Kidney (tissue), 14 donors: ENCODE measurements around the gene TENM4. TPM values are rescaled to one million over a fixed set of nuclear protein-coding genes. Genes with fewer than 3 reads are reported as not detected.
"Not testable (repeated sequence)": the region's sequence is repeated elsewhere in the genome, so short reads cannot be mapped to it uniquely, and the experiment has no call there.

ENCODE experiments used
- DNase-seq, 5 donors: peaks; one replicate each; pipeline ENCODE4 v3.0.0-alpha.2; 2013 to 2020
- FAIRE-seq: peaks from 2 replicates; lab custom pipeline; 2012; peaks lifted over from hg19 to GRCh38; lab: Jason Lieb, UNC
- H3K27ac ChIP-seq, 2 donors: one replicate each; pipeline ENCODE4 v1.7.0; 2013; ENCODE audit warnings: low read depth in 2 of 2, low read length in 2 of 2, inconsistent platforms in 1 of 2
- H3K27me3 ChIP-seq: one replicate; pipeline ENCODE4 v1.7.1; 2013; ENCODE audit warnings: low read length, inconsistent platforms; ENCODE audit not compliant: control insufficient read depth, insufficient read depth
- H3K36me3 ChIP-seq, 3 donors: one replicate each; pipeline versions ENCODE4 v1.7.0 to v1.7.1; 2013; ENCODE audit warnings: low read length in 3 of 3, control low read depth in 1 of 3, inconsistent platforms in 1 of 3; ENCODE audit not compliant: insufficient read depth in 3 of 3, control insufficient read depth in 2 of 3
- H3K4me1 ChIP-seq, 3 donors: one replicate each; pipeline versions ENCODE4 v1.7.0 to v1.7.1; 2013; ENCODE audit warnings: low read length in 3 of 3, inconsistent platforms in 1 of 3, low read depth in 1 of 3; ENCODE audit not compliant: control insufficient read depth in 2 of 3, insufficient read depth in 2 of 3
- H3K4me3 ChIP-seq, 3 donors: one replicate each; pipeline versions ENCODE4 v1.7.0 to v1.8.1; 2013; ENCODE audit warnings: low read length in 3 of 3, control low read depth in 1 of 3, inconsistent platforms in 1 of 3
- H3K9ac ChIP-seq, 3 donors: one replicate each; pipeline versions ENCODE4 v1.7.0 to v1.7.1; 2013; ENCODE audit warnings: low read length in 3 of 3, control low read depth in 1 of 3, inconsistent platforms in 1 of 3
- H3K9me3 ChIP-seq, 3 donors: one replicate each; pipeline versions ENCODE4 v1.7.0 to v1.7.1; 2013; ENCODE audit warnings: low read length in 3 of 3, control low read depth in 1 of 3, inconsistent platforms in 1 of 3; ENCODE audit not compliant: control insufficient read depth in 2 of 3, insufficient read depth in 1 of 3
- intact Hi-C: fragments of 100-400 bp; cut with DNase I; formaldehyde crosslinking; loops from one replicate; pipeline ENCODE4 v1.11.1; 2022
- polyA plus RNA-seq: library from polyadenylated mRNA; stranded (reverse); fragments of 350-450 nt; fragmentation: Illumina TruSeq; extraction: RNeasy Lipid Tissue Mini Kit (QIAGEN cat#74804); gene quantifications from one replicate; pipeline ENCODE4 v1.2.3, GENCODE V29; 2014; ENCODE audit warnings: low read depth, low replicate concordance; ENCODE audit not compliant: insufficient read depth
- total RNA-seq: library from RNA; stranded (reverse); fragmentation: NEBNext Ultra II Directional; extraction: Animal tissue kit (Norgen Biotek cat#: 25700); gene quantifications from one replicate; pipeline ENCODE4 v1.2.1, GENCODE V29; 2021
- TF ChIP-seq, protein P1 (sequence below): IDR thresholded peaks from 3 replicates; pipeline ENCODE4 v1.5.1; 2012; ENCODE audit warnings: mild to moderate bottlenecking, moderate library complexity, borderline replicate concordance; ENCODE audit not compliant: insufficient read depth; ENCODE audit errors: extremely low read depth
- donor health status: control.
- donor health status: control.
- donor health status: control.
- donor health status: control.
- donor health status: control.
- donor health status: DM: yes; HTN: yes; CAD: no.
- donor health status: Normal renal cell carcinoma (clear cell type).

TENM4 gene
- total and polyA plus RNA-seq, 2 donors from 2014 or later, result 0.34 to 31.0 TPM

DNA sequence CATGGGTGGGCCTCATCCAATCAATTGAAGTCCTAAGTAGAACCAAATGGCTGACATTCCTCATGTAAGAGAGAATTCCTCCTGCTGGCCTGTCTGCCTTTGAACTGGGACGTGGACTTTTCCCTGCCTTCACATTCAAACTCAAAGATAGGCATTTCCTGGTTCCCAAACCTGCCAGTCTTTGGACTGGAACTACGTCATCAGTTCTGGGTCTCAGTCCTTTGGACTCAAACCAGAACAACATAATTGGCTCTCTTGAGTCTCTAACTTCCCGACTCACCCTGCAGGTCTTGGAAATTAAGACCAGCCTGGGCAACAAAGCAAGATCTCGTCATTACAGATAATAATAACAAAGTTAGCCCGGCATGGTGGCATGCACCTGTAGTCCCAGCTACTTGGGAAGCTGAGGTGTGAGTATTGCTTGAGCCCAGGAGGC lies 827.4 kb downstream of the TENM4 start:
- TF ChIP-seq, protein P1, sequence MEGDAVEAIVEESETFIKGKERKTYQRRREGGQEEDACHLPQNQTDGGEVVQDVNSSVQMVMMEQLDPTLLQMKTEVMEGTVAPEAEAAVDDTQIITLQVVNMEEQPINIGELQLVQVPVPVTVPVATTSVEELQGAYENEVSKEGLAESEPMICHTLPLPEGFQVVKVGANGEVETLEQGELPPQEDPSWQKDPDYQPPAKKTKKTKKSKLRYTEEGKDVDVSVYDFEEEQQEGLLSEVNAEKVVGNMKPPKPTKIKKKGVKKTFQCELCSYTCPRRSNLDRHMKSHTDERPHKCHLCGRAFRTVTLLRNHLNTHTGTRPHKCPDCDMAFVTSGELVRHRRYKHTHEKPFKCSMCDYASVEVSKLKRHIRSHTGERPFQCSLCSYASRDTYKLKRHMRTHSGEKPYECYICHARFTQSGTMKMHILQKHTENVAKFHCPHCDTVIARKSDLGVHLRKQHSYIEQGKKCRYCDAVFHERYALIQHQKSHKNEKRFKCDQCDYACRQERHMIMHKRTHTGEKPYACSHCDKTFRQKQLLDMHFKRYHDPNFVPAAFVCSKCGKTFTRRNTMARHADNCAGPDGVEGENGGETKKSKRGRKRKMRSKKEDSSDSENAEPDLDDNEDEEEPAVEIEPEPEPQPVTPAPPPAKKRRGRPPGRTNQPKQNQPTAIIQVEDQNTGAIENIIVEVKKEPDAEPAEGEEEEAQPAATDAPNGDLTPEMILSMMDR, result no peak
- no peaks in the 10 kb centered on the region for H3K4me1 ChIP-seq
- DNase-seq (no peak), FAIRE-seq (no peak)
- H3K36me3 ChIP-seq, result no peaks in the 10 kb centered on the region
- H3K27ac ChIP-seq, result no peak overlapping the region
- H3K9me3 ChIP-seq, result no peaks in the 10 kb centered on the region
- no peaks in the 10 kb centered on the region for H3K27me3 ChIP-seq
- no peak overlapping the region for H3K4me3 ChIP-seq
- H3K9ac ChIP-seq, result no peak overlapping the region
- intact Hi-C loops, result no loop called here

DNA sequence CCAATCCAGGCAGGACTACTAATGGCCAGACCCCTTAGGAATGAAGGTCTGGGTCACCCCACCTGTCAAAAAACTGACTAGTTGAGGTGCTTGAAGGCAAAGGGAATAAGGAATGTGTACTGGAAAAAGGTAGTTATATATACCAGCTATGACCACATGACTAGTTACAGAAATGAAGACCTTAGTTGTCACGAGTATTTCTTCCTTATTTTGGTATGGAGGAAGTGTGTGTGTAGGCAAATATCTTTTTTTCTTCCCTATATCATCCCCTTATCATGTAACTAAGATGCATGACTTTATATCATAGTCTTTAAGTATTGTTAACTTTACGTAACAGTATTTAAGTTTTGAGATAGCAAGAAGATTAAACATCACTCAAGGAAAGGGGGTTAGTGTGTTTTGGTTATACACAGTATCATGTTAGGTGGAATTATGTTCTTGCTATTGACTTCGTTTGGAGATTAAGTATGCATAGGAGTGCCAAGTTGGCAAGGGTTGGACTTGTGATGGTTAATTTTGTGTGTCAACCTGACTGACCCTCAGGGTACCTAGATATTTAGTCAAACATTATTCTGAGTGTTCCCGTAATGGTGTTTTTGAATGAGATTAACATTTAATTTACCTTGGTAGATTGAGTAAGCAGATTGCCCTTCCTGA lies 828.0 kb downstream of the TENM4 start:
- no peaks in the 10 kb centered on the region for H3K36me3 ChIP-seq
- no peak overlapping the region for H3K4me3 ChIP-seq
- TF ChIP-seq, protein P1, result no peak
- H3K4me1 ChIP-seq, result no peaks in the 10 kb centered on the region
- intact Hi-C loops, result no loop called here
- no peaks in the 10 kb centered on the region for H3K9me3 ChIP-seq
- H3K9ac ChIP-seq, result no peak overlapping the region
- FAIRE-seq (no peak), DNase-seq (no peak)
- H3K27ac ChIP-seq, result no peak overlapping the region
- H3K27me3 ChIP-seq, result no peaks in the 10 kb centered on the region

DNA sequence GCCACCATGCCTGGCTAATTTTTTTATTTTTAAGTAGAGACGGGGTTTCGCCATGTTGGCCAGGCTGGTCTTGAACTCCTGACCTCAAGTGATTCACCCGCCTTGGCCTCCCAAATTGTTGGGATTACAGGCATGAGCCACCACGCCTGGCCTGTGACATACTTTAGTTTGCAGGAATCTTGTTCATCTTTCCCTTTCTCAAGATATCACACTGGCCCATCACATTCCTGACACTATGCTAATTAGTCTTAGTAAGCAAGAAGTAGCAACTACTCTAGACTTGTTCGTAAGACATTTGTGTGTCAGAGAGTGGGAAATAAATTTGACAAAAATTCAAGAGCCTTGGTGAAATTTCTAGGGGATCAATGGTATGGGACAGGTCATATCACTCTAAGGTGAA lies 831.5 kb downstream of the TENM4 start:
- H3K9ac ChIP-seq, H3K27ac ChIP-seq, intact Hi-C loops, H3K9me3 ChIP-seq, FAIRE-seq, H3K4me1 ChIP-seq, DNase-seq, H3K36me3 ChIP-seq, H3K4me3 ChIP-seq, H3K27me3 ChIP-seq: not testable (repeated sequence)

DNA sequence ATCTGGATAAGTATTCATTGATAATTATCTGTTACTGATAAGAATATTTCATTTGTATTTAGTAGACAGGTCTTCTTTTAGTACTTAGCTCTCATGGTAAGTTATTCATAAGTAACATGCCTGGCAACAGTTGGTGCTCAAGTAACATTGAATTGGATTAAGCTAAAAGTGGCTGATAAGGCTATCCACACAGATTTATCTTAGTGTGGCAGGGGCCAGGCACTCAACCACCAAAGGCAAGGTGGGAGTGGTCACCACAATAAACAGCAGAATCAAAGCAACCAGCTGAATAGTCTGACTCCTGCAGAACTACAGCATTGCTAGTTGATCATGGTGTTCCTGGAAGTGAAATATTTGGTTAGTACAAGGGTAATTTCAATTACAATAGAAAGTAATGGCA lies 833.1 kb downstream of the TENM4 start:
- Histone ChIP-seq H3K27me3 (no peaks in the 10 kb centered on the region), H3K9ac (no peak overlapping the region), H3K27ac (no peak overlapping the region), H3K9me3 (no peaks in the 10 kb centered on the region), H3K36me3 (no peaks in the 10 kb centered on the region), H3K4me3 (no peak overlapping the region), H3K4me1 (no peaks in the 10 kb centered on the region)
- TF ChIP-seq, protein P1, result no peak
- FAIRE-seq, result no peak
- intact Hi-C loops, result no loop called here
- no peak for DNase-seq
